ENCODE results near the gene PLTP.
"Not testable (repeated sequence)": the region's sequence is repeated elsewhere in the genome, so short reads cannot be mapped to it uniquely, and the experiment has no call there.

Gene PLTP

DNA sequence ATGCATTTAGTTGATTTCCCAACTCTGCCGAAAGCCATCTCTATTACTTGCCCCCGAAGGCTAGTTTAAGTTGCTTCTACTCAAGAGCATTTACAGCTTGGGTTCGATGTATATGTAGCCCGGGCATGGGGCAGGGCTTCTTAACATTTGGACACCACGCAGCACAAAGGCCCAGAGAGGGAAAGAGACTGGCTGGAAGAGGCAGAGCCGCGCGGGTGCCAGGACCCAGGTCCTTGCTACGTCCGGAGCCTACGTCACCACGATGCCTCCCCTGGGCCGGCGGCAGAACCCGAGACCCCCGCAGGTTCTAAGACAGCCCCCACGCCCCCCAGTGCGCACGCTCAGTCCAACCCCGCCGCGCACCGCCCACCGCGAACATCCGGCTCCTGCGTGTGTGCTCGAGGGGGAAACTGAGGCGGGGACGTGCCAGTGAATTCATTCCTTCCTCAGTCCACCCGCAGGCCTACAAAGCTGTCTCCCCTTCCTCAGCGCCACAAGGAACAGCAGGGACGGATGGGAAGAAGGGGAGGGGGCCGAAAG, 22.2 kb upstream of the PLTP start:
- peak overlapping the region; percentile 95 for H3K4me3 ChIP-seq (ENCODE audit: low read depth, low read length)
- TF ChIP-seq, protein P1, sequence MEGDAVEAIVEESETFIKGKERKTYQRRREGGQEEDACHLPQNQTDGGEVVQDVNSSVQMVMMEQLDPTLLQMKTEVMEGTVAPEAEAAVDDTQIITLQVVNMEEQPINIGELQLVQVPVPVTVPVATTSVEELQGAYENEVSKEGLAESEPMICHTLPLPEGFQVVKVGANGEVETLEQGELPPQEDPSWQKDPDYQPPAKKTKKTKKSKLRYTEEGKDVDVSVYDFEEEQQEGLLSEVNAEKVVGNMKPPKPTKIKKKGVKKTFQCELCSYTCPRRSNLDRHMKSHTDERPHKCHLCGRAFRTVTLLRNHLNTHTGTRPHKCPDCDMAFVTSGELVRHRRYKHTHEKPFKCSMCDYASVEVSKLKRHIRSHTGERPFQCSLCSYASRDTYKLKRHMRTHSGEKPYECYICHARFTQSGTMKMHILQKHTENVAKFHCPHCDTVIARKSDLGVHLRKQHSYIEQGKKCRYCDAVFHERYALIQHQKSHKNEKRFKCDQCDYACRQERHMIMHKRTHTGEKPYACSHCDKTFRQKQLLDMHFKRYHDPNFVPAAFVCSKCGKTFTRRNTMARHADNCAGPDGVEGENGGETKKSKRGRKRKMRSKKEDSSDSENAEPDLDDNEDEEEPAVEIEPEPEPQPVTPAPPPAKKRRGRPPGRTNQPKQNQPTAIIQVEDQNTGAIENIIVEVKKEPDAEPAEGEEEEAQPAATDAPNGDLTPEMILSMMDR (IDR thresholded peaks at IDR 0.05; ENCODE audit: low read depth, low read length) = no peak

DNA sequence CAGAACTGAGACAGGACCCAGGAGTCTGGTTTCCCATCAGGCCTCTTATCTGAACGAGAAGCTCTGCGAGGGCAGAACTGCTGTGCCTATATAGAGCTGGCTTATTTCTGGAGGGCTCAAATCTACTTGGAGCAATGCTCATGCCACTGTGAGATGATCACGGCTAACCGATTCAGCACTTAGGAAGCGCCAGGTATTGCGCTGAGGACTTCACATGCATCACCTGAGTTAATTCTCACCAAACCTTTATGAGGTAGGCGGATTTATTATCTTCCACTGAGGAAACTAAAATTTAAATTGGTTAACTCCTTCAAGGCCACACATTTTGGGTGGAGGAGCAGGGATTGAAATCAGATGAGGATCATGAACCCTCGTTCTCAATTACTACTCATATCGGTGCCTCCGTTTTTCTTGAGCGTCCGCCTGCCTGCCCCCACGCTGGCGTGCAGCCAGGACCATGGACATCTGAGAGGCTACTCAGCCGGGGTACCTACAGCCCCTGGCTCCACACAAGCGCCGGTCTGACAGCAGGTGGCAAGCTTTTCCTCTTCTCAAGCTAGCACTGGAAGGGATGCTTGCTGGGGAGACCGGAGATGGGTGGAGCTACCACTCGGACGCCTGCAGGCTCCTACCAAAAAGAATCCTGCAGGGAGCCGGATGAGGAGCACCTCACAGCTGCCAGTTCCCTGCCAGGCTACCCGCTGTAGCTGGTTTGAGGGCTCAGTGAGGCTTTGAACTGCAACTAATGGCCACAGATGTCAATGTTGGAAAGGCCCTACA, 21.5 kb upstream of the PLTP start:
- TF ChIP-seq, protein P1 (IDR thresholded peaks at IDR 0.05; ENCODE audit: low read depth, low read length) = no peak
- H3K4me3 ChIP-seq (ENCODE audit: low read depth, low read length) = peak overlapping the region; percentile 95

DNA sequence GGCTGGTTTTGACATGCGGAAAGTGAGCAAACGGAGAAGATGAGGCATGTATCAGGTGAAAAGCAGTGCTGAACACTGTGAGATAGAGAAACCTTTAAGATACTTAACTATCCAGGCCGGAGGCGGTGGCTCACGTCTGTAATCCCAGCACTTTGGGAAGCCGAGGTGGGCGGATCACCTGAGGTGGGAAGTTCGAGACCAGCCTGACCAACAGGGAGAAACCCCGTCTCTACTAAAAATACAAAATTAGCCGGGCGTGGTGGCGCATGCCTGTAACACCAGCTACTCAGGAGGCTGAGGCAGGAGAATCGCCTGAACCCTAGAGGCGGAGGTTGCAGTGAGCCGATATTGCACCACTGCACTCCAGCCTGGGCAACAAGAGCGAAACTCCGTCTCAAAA, 19.7 kb upstream of the PLTP start:
- H3K4me3 ChIP-seq (ENCODE audit: low read depth, low read length) = not testable (repeated sequence)

GRCh38 chr20:45927071-45927878, 15.3 kb upstream of the PLTP start:
- TF ChIP-seq, protein P1 (IDR thresholded peaks at IDR 0.05; ENCODE audit: low read depth, low read length) = no peak
- no peak overlapping the region for H3K4me3 ChIP-seq (ENCODE audit: low read depth, low read length)

DNA sequence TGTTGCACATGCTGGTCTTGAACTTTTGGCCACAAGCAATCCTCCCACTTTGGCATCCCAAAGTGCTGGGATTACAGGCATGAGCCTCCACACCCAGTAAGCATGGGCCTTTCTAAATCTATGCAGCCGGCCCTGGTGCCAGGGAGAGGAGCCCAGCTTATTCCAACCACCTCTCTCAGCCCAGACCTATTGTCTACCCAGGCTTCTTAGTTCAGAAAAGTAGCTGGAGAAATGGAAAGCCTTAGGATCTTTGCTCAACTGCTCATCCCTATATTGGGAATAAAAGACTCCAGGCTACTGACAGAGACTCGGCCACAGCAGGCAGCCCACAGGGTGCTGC, 14.7 kb upstream of the PLTP start:
- TF ChIP-seq, protein P1 (IDR thresholded peaks at IDR 0.05; ENCODE audit: low read depth, low read length) = no peak
- H3K4me3 ChIP-seq (ENCODE audit: low read depth, low read length) = no peak overlapping the region

DNA sequence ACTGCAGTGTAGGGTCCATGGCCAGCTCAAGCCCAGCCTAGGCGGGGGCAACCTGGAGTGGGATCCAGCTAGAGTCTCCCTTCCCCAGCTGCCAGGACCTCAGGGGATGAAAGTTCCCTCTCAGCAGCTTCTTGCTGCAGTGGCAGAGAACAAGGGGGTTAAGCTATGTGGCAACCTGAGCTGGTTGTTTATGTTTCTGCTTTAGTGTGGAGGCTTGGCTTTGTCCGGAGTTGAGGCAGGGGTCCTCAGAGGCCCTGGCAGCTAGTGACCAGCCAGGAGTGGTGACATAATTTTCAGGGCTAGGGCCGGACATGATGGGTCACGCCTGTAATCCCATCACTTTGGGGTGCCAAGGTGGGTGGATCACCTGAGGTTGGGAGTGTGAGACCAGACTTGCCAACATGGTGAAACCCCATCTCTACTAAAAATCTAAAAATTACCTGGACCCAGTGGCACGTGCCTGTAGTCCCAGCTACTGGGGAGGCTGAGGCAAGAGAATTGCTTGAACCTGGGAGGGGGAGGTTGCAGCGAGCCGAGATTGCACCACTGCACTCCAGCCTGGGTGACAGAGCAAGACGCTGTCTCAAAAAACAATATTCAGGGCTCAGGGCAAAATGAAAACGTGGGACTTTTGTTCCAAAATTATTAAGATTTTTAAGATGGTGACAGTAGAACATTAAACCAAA, 14.0 kb upstream of the PLTP start:
- TF ChIP-seq, protein P1 (IDR thresholded peaks at IDR 0.05; ENCODE audit: low read depth, low read length) = no peak
- no peak overlapping the region for H3K4me3 ChIP-seq (ENCODE audit: low read depth, low read length)

GRCh38 chr20:45924391-45925261, 12.7 kb upstream of the PLTP start:
- TF ChIP-seq, protein P1 (IDR thresholded peaks at IDR 0.05; ENCODE audit: low read depth, low read length) = no peak
- H3K4me3 ChIP-seq (ENCODE audit: low read depth, low read length) = 0 out of 2 replicates have a peak overlapping the region, but pooled peaks have one; percentile 24
